SK-N-MC (cell line): ENCODE measurements around the gene EXPH5.
"Not testable (repeated sequence)": the region's sequence is repeated elsewhere in the genome, so short reads cannot be mapped to it uniquely, and the experiment has no call there.

Source experiments
- DNase-seq: peaks from one replicate; pipeline ENCODE4 v3.0.0-alpha.2; 2011; ENCODE audit warnings: low read depth, low spot score
- H3K27ac ChIP-seq: fragments of 200-600 bp; sonication (generic); 2 replicates; pipeline ENCODE4 v1.5.1; 2016; ENCODE audit warnings: mixed run types
- H3K36me3 ChIP-seq: fragments of 200-600 bp; sonication (generic); 2 replicates; pipeline ENCODE4 v1.6.1; 2017; ENCODE audit warnings: antibody characterized with exemption, low read length, mixed read lengths; ENCODE audit not compliant: insufficient read depth
- H3K4me3 ChIP-seq: fragments of 200-600 bp; sonication (generic); 2 replicates; pipeline ENCODE4 v1.5.1; 2016
- H3K9ac ChIP-seq: fragments of 200-600 bp; sonication (generic); 2 replicates; pipeline ENCODE4 v1.8.0; 2017; ENCODE audit warnings: mixed run types, mixed read lengths; ENCODE audit not compliant: insufficient read length
- H3K9me3 ChIP-seq: fragments of 200-600 bp; sonication (generic); 2 replicates; pipeline ENCODE4 v1.6.1; 2017; ENCODE audit warnings: low read depth, mild to moderate bottlenecking, antibody characterized with exemption, low read length, moderate library complexity, mixed read lengths
- EZH2 ChIP-seq: fragments of 200-600 bp; sonication (generic); IDR thresholded peaks from one replicate; pipeline ENCODE4 v1.6.1; 2017; ENCODE audit warnings: antibody characterized with exemption
- FOXP2 ChIP-seq: optimal IDR thresholded peaks from 2 replicates; pipeline ENCODE3; 2011; ENCODE audit warnings: mild to moderate bottlenecking, moderate library complexity; ENCODE audit not compliant: insufficient read depth; ENCODE audit errors: extremely low read length, control extremely low read depth
- POLR2AphosphoS5 ChIP-seq: IDR thresholded peaks from 2 replicates; pipeline ENCODE4 v1.6.1; 2012; ENCODE audit warnings: mild to moderate bottlenecking, low read depth, low read length, borderline replicate concordance

Gene EXPH5

DNA sequence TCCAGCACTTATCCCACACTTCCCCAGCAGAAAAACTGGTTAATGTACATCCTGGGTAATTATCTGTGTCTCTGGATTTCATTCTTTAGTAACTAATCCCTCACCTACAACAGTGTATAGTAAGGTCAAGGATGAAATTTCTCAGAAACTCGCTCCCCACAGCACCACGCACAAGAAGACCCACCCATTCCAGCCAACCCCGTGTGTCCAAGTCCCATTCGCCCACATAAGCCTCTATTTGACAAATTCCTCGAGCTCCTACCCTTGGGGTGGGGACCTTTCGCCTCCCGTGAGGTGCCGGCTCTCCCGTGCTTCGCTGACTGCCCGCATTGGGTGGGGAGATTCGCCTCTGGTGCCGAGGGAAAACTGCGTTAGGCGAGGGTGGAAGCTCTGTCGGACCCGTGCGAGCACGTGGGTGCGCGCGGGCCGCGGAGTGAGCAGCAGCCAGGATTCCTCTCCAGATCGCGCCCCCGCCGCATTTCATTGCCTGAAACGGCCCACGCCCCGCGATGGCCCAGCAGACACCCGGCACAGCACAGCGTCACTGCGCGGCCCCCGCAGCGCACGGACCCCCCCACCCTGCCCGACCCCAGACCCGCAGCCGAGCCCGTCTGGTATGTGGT, 866 bp downstream of the EXPH5 start:
- no peak overlapping the region for H3K27ac ChIP-seq
- no peak for DNase-seq
- H3K9ac ChIP-seq, result peak overlapping the region; percentile 77
- no peak for TF ChIP-seq POLR2AphosphoS5
- TF ChIP-seq EZH2, result no peak
- no peak for TF ChIP-seq FOXP2
- no peaks in the 10 kb centered on the region for H3K9me3 ChIP-seq
- H3K4me3 ChIP-seq, result peak overlapping the region; percentile 89
- no peaks in the 10 kb centered on the region for H3K36me3 ChIP-seq

DNA sequence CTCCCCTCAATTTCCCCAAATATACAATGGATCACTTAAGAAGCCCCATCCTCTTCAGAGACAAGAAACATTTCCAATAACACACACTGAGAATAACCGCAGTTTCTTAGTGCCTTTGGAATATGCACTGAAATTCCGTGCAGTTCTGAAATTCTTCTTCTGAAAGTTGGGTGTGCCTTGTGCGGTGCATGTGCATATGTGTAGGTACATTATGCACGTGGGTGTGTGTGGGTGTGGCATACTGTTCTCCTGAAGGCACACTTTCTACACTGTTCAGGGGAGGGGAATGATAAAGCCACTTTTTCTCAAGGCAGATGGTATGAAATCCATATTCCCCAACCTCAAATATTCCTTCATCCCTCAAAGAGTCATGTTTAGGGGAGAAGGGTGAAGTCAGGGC, 1.7 kb downstream of the EXPH5 start:
- no peaks in the 10 kb centered on the region for H3K9me3 ChIP-seq
- no peak overlapping the region for H3K4me3 ChIP-seq
- TF ChIP-seq POLR2AphosphoS5 (no peak), FOXP2 (no peak), EZH2 (no peak)
- no peaks in the 10 kb centered on the region for H3K36me3 ChIP-seq
- no peak overlapping the region for H3K27ac ChIP-seq
- no peak for DNase-seq
- no peak overlapping the region for H3K9ac ChIP-seq

DNA sequence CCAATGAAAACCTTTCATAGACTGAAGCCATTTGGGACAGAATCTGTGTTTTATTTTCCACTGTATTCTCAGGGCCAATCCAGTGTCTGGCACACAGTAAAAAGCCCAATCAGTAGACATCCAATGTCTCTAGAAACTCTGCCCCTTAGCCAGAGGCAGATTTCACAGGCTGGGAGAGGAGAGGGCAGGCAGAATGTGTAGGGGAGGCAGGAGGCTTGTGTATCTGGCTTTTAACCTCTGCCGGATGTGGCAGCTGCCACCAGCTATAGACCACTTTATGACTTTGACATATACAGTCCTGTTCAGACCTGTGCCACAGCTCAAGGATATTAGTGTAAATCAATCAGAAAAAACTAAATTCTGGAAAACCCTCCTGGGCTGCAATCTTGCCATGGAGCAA, 4.4 kb downstream of the EXPH5 start:
- no peak for DNase-seq
- Histone ChIP-seq H3K4me3 (peak overlapping the region; percentile 37), H3K9ac (peak overlapping the region; percentile 38), H3K27ac (peak overlapping the region; percentile 57; the same call in 1 of the 2 replicates), H3K9me3 (no peaks in the 10 kb centered on the region), H3K36me3 (no peaks in the 10 kb centered on the region)
- no peak for TF ChIP-seq FOXP2
- TF ChIP-seq POLR2AphosphoS5, result no peak
- TF ChIP-seq EZH2, result no peak

DNA sequence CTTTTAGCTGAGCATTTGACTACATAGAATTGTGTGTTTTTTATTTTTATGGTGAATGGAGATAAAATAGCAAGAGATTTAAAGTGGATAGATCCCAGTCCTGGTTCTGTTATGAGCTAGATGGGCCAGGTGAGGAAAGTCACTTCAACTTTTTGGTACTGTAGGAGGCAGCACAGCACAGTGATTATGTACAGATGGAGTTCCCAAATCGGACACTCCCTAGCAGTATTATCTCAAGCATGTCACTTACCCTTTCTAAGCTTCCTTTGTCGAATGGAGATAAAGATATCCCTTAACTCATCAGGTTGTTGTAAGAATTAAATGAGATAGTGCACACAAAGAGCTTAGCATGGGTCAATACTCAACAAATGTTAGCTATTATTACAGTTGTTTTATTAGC, 5.3 kb downstream of the EXPH5 start:
- Histone ChIP-seq H3K36me3 (no peaks in the 10 kb centered on the region), H3K9ac (no peak overlapping the region), H3K27ac (no peak overlapping the region), H3K4me3 (no peak overlapping the region), H3K9me3 (no peaks in the 10 kb centered on the region)
- TF ChIP-seq POLR2AphosphoS5 (no peak), FOXP2 (no peak), EZH2 (no peak)
- no peak for DNase-seq

DNA sequence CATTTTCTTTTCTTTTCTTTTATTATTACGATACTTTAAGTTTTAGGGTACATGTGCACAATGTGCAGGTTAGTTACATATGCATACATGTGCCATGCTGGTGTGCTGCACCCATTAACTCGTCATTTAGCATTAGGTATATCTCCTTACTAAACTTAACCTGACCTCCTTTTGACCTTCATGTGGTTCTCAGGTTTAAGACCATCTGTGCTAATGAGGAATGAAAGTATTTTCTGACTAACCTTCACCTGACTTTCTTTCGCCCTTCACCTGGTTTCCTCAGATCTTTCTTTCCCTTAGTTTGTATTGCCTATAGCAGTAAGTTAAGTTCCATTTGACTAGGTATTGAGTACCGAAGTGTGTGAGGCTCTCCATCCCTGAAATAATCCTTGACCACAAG, 6.5 kb downstream of the EXPH5 start:
- H3K36me3 ChIP-seq, result no peaks in the 10 kb centered on the region
- TF ChIP-seq FOXP2, result no peak
- no peak for TF ChIP-seq EZH2
- no peak for TF ChIP-seq POLR2AphosphoS5
- H3K27ac ChIP-seq, result no peak overlapping the region
- H3K9ac ChIP-seq, result no peak overlapping the region
- DNase-seq, result no peak
- no peak overlapping the region for H3K4me3 ChIP-seq
- H3K9me3 ChIP-seq, result no peaks in the 10 kb centered on the region

DNA sequence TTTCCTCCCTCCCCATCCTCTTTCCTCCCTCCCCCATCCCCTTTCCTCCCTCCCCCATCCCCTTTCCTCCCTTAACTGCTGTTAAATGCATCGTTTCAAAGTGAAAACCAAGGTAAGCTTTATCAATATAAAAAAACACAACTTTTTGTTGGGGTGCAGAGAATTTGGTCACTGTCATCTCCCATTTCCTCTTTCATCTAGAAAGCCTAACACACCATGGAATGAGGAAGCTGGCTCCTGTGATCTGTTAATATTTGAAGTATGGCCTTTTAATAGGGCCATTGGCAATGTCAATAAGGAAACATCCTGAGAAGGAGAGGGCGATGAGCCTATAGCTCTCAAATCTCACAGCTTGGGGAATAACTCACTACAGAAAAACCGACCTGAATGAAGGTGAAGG, 7.0 kb downstream of the EXPH5 start:
- no peaks in the 10 kb centered on the region for H3K9me3 ChIP-seq
- H3K9ac ChIP-seq, result no peak overlapping the region
- DNase-seq, result no peak
- no peaks in the 10 kb centered on the region for H3K36me3 ChIP-seq
- no peak for TF ChIP-seq EZH2
- TF ChIP-seq FOXP2, result no peak
- no peak for TF ChIP-seq POLR2AphosphoS5
- H3K27ac ChIP-seq, result no peak overlapping the region
- no peak overlapping the region for H3K4me3 ChIP-seq

DNA sequence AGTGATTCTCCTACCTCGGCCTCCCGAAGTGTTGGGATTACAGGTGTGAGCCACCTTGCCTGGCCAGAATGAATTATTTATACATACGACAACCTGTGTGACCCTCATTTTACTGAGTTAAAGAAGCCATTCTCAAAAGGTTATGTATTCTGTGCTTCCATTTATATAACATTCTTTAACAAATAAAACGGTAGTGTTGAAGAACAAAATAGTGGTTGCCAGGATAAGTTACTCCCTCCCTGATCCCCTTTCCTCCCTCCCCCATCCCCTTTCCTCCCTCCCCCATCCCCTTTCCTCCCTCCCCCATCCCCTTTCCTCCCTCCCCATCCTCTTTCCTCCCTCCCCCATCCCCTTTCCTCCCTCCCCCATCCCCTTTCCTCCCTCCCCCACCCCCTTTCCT, 7.4 kb downstream of the EXPH5 start:
- not testable (repeated sequence) for H3K4me3 ChIP-seq, H3K27ac ChIP-seq, H3K9ac ChIP-seq, H3K9me3 ChIP-seq, H3K36me3 ChIP-seq, DNase-seq

DNA sequence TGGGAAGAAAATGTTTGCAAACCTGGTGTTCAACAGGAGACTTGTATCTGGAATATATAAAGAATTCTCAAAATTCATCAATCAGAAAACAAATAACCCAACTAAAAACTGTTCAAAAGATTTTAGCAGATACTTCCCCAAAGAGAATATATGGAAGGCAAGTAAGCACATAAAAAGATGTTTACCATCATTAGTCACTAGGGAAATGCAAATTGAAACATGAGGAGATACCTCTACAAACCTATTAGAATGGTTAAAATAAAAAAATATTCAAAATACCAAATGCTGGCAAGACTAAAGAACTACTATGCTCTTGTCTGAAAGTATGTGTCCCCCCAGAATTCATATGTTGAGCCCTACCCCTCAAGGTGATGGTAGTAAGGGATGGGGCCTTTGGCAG, 8.6 kb downstream of the EXPH5 start:
- no peaks in the 10 kb centered on the region for H3K36me3 ChIP-seq
- DNase-seq, result no peak
- H3K4me3 ChIP-seq, result no peak overlapping the region
- H3K27ac ChIP-seq, result no peak overlapping the region
- no peak overlapping the region for H3K9ac ChIP-seq
- no peaks in the 10 kb centered on the region for H3K9me3 ChIP-seq
- TF ChIP-seq FOXP2 (no peak), POLR2AphosphoS5 (no peak), EZH2 (no peak)

DNA sequence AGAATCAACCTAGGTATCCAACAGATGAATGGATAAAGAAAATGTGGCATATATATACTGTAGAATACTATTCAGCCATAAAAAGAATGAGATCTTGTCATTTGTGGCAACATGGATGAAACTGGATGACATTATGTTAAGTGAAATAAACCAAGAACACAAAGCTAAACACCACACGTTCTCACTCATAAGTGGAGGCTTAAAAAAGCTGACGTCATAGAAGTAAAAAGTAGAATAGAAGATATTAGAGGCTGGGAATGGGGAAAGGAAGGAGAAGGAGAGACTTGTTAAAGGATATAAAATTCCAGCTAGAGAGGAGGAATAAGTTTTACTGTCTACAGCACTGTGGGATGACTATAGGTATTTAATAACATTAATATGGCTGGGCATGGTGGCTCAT, 12.9 kb downstream of the EXPH5 start:
- TF ChIP-seq FOXP2, result no peak
- TF ChIP-seq POLR2AphosphoS5, result no peak
- no peak for TF ChIP-seq EZH2
- H3K4me3 ChIP-seq, result no peak overlapping the region
- H3K36me3 ChIP-seq, result no peaks in the 10 kb centered on the region
- DNase-seq, result no peak
- no peak overlapping the region for H3K27ac ChIP-seq
- H3K9me3 ChIP-seq, result no peaks in the 10 kb centered on the region
- H3K9ac ChIP-seq, result no peak overlapping the region

DNA sequence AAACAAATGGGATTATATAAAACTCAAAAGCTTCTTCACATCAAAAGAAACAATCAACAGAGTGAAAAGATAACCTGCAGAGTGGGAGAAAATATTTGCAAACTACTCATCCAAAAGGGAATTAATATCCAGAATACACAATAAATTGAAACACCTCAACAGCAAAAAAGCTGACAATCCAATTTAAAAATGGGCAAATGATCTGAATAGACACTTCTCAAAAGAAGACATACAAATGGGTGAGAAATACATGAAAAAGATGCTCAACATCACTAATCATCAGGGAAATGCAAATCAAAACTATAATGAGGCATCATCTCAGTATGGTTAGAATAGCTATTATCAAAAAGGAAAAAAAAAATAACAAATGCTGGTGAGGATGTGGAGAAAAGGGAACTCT, 13.5 kb downstream of the EXPH5 start:
- Histone ChIP-seq H3K27ac (no peak overlapping the region), H3K4me3 (no peak overlapping the region), H3K36me3 (no peaks in the 10 kb centered on the region), H3K9me3 (no peaks in the 10 kb centered on the region), H3K9ac (no peak overlapping the region)
- no peak for DNase-seq
- TF ChIP-seq EZH2 (no peak), POLR2AphosphoS5 (no peak), FOXP2 (no peak)
